Measurements from ENCODE around the gene DISP3.

DISP3 gene

DNA sequence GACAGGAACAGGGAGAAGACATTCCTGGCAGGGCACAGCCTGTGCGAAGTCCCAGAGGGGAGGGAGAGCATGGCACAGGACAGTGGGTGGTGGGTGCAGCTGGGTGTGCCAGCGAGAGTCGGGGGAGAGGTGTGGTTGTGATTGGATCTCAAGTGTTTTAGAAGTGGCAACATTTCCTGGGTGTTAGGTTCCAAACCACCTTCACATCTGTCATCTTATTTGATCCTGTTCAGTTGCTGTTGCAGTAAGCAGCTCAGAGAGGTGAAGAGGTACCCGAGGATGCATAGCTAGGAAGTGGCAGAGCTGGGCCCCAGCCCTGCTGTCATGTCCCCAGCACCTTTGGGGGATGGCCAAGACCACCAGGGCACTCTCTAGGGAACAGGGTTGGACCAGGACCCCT is 22.0 kb upstream of the DISP3 start:
- DNase-seq (ENCODE audit: low read depth, low spot score), result no peak

GRCh38 chr1:11458811-11459275 is 20.1 kb upstream of the DISP3 start:
- DNase-seq (ENCODE audit: low read depth, low spot score), result no peak

DNA sequence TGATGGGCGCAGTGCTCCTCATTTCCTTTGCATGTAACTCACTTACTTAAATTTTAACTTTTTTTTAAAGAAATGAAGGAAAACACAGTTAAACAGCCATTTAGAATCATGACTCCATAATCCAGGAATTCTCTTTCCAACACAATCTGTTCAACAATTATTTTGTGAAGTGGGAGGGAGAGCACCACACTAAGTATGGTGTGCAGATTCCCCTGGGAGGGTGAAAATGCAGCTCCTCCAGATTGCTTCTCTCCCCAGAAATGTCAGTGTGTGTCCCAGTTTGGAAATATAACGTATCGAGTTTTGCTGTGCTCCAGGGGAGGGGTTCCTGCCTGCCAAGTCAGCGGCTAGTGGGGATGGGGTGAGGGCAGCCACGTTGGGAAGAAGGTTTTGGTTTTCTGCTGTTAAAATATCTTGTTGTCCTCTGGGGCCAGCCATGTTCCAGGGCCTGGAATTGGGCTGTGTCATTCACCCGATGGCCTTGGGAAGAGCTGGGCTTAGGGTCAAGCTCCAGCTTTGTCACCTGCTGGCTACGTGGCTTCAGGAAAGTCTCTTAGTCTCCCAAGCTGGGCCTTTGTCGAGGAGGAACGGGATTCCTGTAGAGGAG is 17.3 kb upstream of the DISP3 start:
- DNase-seq (ENCODE audit: low read depth, low spot score), result no peak

- DNase-seq (ENCODE audit: low read depth, low spot score), result no peak
Measured at GRCh38 chr1:11462224-11462923, 16.6 kb upstream of the DISP3 start.

GRCh38 chr1:11463177-11463576 is 15.8 kb upstream of the DISP3 start:
- no peak for DNase-seq (ENCODE audit: low read depth, low spot score)

- no peak for DNase-seq (ENCODE audit: low read depth, low spot score)
Measured at GRCh38 chr1:11465307-11465706, 13.6 kb upstream of the DISP3 start.

DNA sequence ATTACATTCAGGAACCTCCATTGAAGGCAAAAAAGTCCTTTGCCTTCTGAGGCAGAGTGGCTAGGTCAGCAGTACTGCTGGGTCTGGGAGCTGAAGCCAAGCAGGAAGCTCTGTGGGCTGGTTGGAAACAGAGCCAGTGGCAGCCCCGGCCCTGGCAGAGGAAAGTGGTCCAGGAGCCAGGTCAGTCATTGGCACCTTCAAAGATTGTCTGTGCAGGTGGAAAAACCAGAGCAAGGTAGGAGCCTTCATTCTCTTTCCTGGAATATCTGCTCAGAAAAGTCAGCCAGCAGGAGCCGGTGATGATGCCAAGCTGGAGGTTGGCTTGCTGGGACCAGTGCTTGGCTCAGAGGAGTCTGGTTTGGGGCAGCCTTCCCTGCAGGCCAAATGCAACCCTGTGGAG is 12.5 kb upstream of the DISP3 start:
- no peak for DNase-seq (ENCODE audit: low read depth, low spot score)

DNA sequence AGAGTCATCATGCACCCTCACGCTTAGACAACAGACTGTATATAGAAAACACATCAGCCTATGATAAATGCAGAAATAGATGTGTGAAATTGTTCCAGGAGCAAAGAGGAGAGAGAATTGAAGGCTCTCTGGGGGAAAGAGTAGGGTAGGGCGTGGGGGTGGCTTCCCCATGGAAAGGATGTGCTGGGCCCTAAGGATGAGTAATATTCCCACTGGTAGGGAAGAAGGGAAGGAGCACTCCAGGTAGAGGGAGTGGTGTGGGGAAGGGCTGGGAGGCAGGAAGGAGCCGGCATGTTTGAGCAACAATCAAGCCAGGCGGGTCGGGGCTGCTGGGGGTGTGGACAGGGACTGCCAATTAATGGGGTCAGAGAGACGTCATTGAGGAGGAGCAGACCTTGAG is 10.1 kb upstream of the DISP3 start:
- DNase-seq (ENCODE audit: low read depth, low spot score), result no peak

DNA sequence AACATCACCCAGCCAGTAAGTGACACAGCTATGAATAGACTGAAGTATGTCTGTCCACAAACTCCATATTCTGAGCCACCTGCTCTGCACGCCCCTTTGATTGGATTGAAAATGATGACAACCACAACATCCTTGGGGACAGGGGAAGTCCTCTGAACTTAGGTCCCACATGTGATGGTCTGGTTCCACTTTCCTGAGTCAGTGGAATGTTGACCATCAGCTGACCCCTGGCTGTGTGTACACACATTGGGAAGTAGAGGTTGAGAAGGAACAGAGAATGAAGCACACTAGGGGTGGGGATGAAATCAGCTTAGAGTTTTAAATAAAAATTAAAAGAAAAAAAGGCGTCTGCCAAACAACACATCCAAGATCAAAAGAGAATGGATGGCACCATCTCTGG is 8.0 kb upstream of the DISP3 start:
- DNase-seq (ENCODE audit: low read depth, low spot score), result no peak

DNA sequence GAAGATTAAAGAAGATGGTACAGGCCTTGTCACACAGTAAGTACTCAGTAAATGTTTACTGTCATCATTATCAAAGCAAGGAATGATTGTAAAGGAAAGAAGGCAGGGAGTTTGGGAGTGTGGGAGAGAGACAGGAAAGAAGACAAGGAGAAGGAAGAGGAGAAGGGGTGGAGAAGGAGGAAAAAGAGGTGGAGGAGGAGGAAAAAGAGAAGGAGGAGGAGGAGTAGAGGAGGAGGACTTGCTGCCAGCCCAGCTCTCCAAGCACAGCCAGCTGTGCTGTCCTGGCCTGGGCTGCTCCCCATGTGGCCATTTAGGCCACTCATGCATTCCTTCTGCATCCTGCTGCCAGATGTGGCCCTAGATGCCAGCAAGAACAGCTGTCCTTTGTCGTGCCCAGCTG is 7.5 kb upstream of the DISP3 start:
- no peak for DNase-seq (ENCODE audit: low read depth, low spot score)

DNA sequence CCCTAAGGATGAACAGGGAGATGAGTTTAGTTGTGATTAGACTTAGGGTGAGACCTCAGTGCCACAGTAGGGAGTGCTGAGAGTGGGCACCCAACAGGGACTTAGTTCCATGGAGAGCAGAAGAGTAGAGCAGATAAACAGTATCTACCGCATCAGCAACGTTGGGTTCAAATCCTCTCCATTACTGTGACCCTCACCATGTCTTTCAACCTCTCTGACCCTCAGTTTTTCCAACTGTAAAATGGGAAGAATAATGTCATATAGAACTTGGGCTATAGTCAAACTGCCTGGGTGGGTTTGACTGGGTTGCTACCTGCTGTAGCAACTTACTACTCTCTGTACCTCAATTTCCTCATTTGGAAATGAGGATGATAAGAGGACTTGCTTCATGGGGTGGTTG is 6.7 kb upstream of the DISP3 start:
- DNase-seq (ENCODE audit: low read depth, low spot score), result no peak

- DNase-seq (ENCODE audit: low read depth, low spot score), result no peak
Measured at GRCh38 chr1:11472741-11473140, 6.2 kb upstream of the DISP3 start.

DNA sequence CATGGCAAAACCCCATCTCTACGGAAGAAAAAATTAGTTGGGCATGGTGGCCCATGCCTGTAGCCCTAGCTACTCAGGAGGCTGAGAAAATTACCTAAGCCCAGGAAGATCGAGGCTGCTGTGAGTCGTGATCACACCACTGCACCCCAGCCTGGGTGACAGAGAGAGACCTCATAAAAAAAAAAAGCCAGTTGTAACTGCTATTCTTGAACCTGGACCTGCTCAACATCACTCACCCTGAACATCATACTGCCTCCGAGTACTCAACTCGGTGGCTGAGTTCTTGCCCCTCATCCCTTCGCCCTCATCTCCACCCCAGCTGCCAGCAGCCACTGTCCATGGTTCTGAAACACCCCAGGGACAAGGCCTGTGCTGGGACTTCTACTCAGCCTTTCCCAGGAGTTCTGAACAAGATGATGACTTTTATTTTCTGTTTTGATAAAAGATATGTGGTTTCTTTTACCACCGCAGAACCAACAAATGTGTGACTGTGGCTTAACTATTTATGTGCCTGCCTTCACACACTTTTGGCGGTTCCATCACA is 5.4 kb upstream of the DISP3 start:
- DNase-seq (ENCODE audit: low read depth, low spot score), result no peak

DNA sequence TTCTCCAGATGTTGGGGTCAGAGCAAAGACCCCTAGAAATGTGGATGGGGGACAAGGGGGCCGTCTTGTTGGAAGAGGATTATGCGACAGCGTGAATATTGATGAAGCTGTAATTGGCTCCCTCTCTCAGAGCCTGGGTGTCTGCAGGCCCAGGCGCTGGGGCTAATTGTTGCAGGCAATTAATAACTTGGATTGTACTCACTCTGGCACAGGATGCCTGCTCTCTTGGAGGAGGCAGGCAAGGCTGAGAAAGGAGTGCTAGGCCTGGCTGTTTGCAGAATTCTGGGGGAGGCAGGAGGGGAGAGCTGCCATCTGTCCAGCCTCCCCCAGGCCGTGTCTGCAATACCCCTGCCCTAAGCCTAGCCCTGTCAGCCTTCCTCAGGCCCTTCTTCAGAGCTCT is 4.1 kb upstream of the DISP3 start:
- no peak for DNase-seq (ENCODE audit: low read depth, low spot score)

GRCh38 chr1:11475748-11476147 is 3.2 kb upstream of the DISP3 start:
- DNase-seq (ENCODE audit: low read depth, low spot score), result no peak

GRCh38 chr1:11479375-11479979 is 522 bp downstream of the DISP3 start:
- DNase-seq (ENCODE audit: low read depth, low spot score), result no peak

GRCh38 chr1:11481019-11481418 is 2.1 kb downstream of the DISP3 start:
- DNase-seq (ENCODE audit: low read depth, low spot score), result no peak

- no peak for DNase-seq (ENCODE audit: low read depth, low spot score)
Measured at GRCh38 chr1:11482198-11482597, 3.2 kb downstream of the DISP3 start.

GRCh38 chr1:11482701-11483479 is 3.9 kb downstream of the DISP3 start:
- no peak for DNase-seq (ENCODE audit: low read depth, low spot score)

DNA sequence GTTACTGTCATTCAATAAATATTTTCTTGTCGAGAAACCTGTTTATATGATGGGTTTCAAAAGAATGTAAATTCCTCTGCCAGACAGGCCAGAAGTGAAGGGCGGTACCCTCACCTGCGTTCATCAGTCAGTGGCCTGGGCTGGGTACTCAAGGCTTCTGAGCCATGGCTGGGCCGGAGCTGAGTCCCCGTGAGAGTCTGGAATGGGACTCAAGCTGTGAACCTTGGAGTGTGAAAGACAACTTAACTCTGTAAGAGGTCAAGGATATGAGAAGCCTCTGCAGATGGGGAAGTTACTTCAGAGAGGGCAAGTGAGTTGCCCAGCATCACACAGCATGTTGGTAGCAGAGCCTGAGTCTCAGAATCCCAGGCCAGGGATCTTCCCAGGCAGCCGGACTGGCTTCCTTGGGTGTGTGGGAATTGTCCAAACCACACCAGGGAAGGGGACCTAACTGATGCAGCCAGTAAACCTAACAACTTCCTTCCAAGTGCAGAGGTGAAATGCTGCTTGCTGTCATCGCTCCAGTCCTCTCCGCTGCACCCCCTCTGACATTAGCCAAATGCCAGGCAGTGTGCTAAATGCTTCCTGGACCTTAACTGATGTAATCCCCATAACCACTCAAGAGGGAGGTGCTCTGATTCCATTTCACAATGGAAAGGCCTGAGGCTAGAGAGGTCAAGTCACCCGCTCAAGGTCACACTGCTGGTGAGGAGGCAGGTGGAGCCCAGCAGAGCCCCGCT is 4.8 kb downstream of the DISP3 start:
- DNase-seq (ENCODE audit: low read depth, low spot score), result no peak

GRCh38 chr1:11484321-11484655 is 5.3 kb downstream of the DISP3 start:
- DNase-seq (ENCODE audit: low read depth, low spot score), result no peak

GRCh38 chr1:11485191-11485590 is 6.2 kb downstream of the DISP3 start:
- no peak for DNase-seq (ENCODE audit: low read depth, low spot score)

Measured in activated naive CD8-positive, alpha-beta T cell treated with anti-CD3 and anti-CD28 coated beads, Interleukin-2, amount 50 U/mL, for 16 hours (primary cell).